IMR-90 (cell line): ENCODE results near the gene JMJD1C. TPM values are rescaled to one million over a fixed set of nuclear protein-coding genes. Genes with fewer than 3 reads are reported as not detected.

Experiments used
- ATAC-seq: fragments of 200-7000 bp; cut with Tn5 transposase; 2 replicates; pipeline ENCODE4 v1.9.1; 2020; ENCODE audit warnings: low read depth, mild to moderate bottlenecking, moderate library complexity
- BruUV-seq: library from RNA; stranded (reverse); fragments of 400-500 nt; replicated peaks from 2 replicates; lab custom pipeline; 2021; lab: Mats Ljungman, UMichigan
- CTCF ChIA-PET: fragments of 300-600 bp; formaldehyde crosslinking; extraction: SDS; loops from one replicate; lab custom pipeline; 2021; ENCODE audit warnings: antibody characterized with exemption; lab: Yijun Ruan, JAX
- POLR2A ChIA-PET: fragments of 300-600 bp; sonication (Branson Sonifier 250); formaldehyde crosslinking; loops from one replicate; lab custom pipeline; 2022; ENCODE audit warnings: antibody characterized with exemption; ENCODE audit not compliant: unreplicated experiment; lab: Charles Lee
- DNase-seq: peaks from one replicate; pipeline ENCODE4 v3.0.0; 2013
- H2AFZ ChIP-seq: replicated peaks from 2 replicates; pipeline ENCODE3; 2013; ENCODE audit warnings: low read length, mild to moderate bottlenecking; ENCODE audit not compliant: poor library complexity
- H2AK5ac ChIP-seq: 2 replicates; pipeline ENCODE4 v1.6.1; 2013; ENCODE audit warnings: low read depth, low read length, inconsistent platforms
- H2AK9ac ChIP-seq: replicated peaks from 2 replicates; pipeline ENCODE3; 2013; ENCODE audit warnings: mild to moderate bottlenecking, low read depth, low read length, moderate library complexity; ENCODE audit not compliant: poor library complexity
- H2BK120ac ChIP-seq: 2 replicates; pipeline ENCODE4 v1.6.1; 2013; ENCODE audit warnings: low read depth, low read length, inconsistent platforms
- H2BK15ac ChIP-seq: 3 replicates; pipeline ENCODE4 v1.6.1; 2013; ENCODE audit warnings: low read depth, low read length, inconsistent platforms
- H2BK20ac ChIP-seq: 2 replicates; pipeline ENCODE4 v1.6.1; 2013; ENCODE audit warnings: low read depth, mild to moderate bottlenecking, inconsistent platforms, low read length, moderate library complexity
- H2BK5ac ChIP-seq: 2 replicates; pipeline ENCODE4 v1.6.1; 2013; ENCODE audit warnings: mild to moderate bottlenecking, low read depth, low read length, inconsistent platforms; ENCODE audit not compliant: poor library complexity, severe bottlenecking
- H3K14ac ChIP-seq: replicated peaks from 2 replicates; pipeline ENCODE4 v1.6.1; 2013; ENCODE audit warnings: low read depth, low read length, inconsistent platforms
- H3K18ac ChIP-seq: 2 replicates; pipeline ENCODE4 v1.6.1; 2013; ENCODE audit warnings: low read depth, low read length, control low read depth
- H3K23ac ChIP-seq: 2 replicates; pipeline ENCODE4 v1.6.1; 2013; ENCODE audit warnings: low read depth, low read length, inconsistent platforms
- H3K27ac ChIP-seq: 2 replicates; pipeline ENCODE4 v1.5.1; 2013; ENCODE audit warnings: mild to moderate bottlenecking, control low read depth, low read length; ENCODE audit not compliant: insufficient read depth
- H3K27me3 ChIP-seq: 2 replicates; pipeline ENCODE4 v1.6.1; 2013; ENCODE audit warnings: low read length; ENCODE audit not compliant: control insufficient read depth, insufficient read depth
- H3K36me3 ChIP-seq: 2 replicates; pipeline ENCODE4 v1.6.1; 2013; ENCODE audit warnings: low read length, mixed read lengths; ENCODE audit not compliant: control insufficient read depth, insufficient read depth
- H3K4ac ChIP-seq: 2 replicates; pipeline ENCODE4 v1.6.1; 2013; ENCODE audit warnings: low read depth, low read length, inconsistent platforms
- H3K4me1 ChIP-seq: 2 replicates; pipeline ENCODE4 v1.6.1; 2013; ENCODE audit warnings: low read length, mixed read lengths; ENCODE audit not compliant: control insufficient read depth, insufficient read depth
- H3K4me2 ChIP-seq: 2 replicates; pipeline ENCODE4 v1.6.1; 2013; ENCODE audit warnings: low read depth, mild to moderate bottlenecking, control low read depth, low read length, moderate library complexity
- H3K4me3 ChIP-seq: 2 replicates; pipeline ENCODE4 v1.5.1; 2013; ENCODE audit warnings: low read depth, mild to moderate bottlenecking, control low read depth, low read length, moderate library complexity; ENCODE audit not compliant: insufficient read depth
- H3K56ac ChIP-seq: 2 replicates; pipeline ENCODE4 v1.6.1; 2013; ENCODE audit warnings: low read length, inconsistent platforms; ENCODE audit not compliant: insufficient read depth; ENCODE audit errors: extremely low read depth
- H3K79me1 ChIP-seq, 2 experiments: 2 replicates each; pipeline ENCODE4 v1.6.1; 2013; ENCODE audit warnings: low read length in 2 of 2, inconsistent platforms in 1 of 2, low read depth in 1 of 2
- H3K9ac ChIP-seq: 2 replicates; pipeline ENCODE4 v1.6.1; 2013; ENCODE audit warnings: low read depth, low read length, control low read depth
- H3K9me1 ChIP-seq: 2 replicates; pipeline ENCODE4 v1.6.1; 2013; ENCODE audit warnings: low read length, inconsistent platforms; ENCODE audit not compliant: insufficient read depth
- H3K9me3 ChIP-seq: 2 replicates; pipeline ENCODE4 v1.6.1; 2013; ENCODE audit warnings: low read length; ENCODE audit not compliant: control insufficient read depth, insufficient read depth
- H4K20me1 ChIP-seq: 2 replicates; pipeline ENCODE4 v1.6.1; 2013; ENCODE audit warnings: low read length, inconsistent platforms; ENCODE audit not compliant: insufficient read depth
- H4K5ac ChIP-seq: 2 replicates; pipeline ENCODE4 v1.6.1; 2013; ENCODE audit warnings: mild to moderate bottlenecking, low read depth, low read length, control low read depth
- H4K8ac ChIP-seq, 2 experiments: 2 replicates each; pipeline ENCODE4 v1.6.1; 2013; ENCODE audit warnings: low read depth in 2 of 2, low read length in 2 of 2, control low read depth in 1 of 2, inconsistent platforms in 1 of 2
- H4K91ac ChIP-seq: 2 replicates; pipeline ENCODE4 v1.6.1; 2013; ENCODE audit warnings: low read depth, low read length, inconsistent platforms; ENCODE audit not compliant: insufficient read depth
- CEBPB ChIP-seq: IDR thresholded peaks from 2 replicates; pipeline ENCODE4 v1.6.1; 2012; ENCODE audit warnings: low read depth, low read length, improper control_type of control experiment
- CHD1 ChIP-seq: IDR thresholded peaks from 2 replicates; pipeline ENCODE4 v1.6.1; 2012; ENCODE audit warnings: low read depth, low read length, improper control_type of control experiment
- FOS ChIP-seq: fragments of 150-350 bp; IDR thresholded peaks from 2 replicates; pipeline ENCODE4 v1.6.1; 2016; ENCODE audit warnings: low read depth, low read length
- MAFK ChIP-seq: IDR thresholded peaks from 2 replicates; pipeline ENCODE4 v1.6.1; 2012; ENCODE audit warnings: low read depth, low read length, improper control_type of control experiment
- MAZ ChIP-seq: IDR thresholded peaks from 2 replicates; pipeline ENCODE4 v1.6.1; 2012; ENCODE audit warnings: low read depth, mild to moderate bottlenecking, low read length, improper control_type of control experiment, moderate library complexity, borderline replicate concordance
- MXI1 ChIP-seq: IDR thresholded peaks from 2 replicates; pipeline ENCODE4 v1.6.1; 2012; ENCODE audit warnings: low read depth, mild to moderate bottlenecking, low read length, moderate library complexity, borderline replicate concordance
- POLR2A ChIP-seq: IDR thresholded peaks from 2 replicates; pipeline ENCODE4 v1.6.1; 2012; ENCODE audit warnings: mild to moderate bottlenecking, low read depth, low read length
- WGBS, 2 experiments: methylation state at CpG; one replicate each; pipeline versions ENCODE4 v1.1.5 to v1.1.7; 2013; ENCODE audit warnings: missing lambda C conversion rate in 2 of 2; ENCODE audit not compliant: insufficient read length in 1 of 2; ENCODE audit errors: extremely low coverage in 2 of 2; 5-methylcytosine and 5-hydroxymethylcytosine counted together
- dilution Hi-C: fragments of 300-500 bp; cut with HindIII; formaldehyde crosslinking; loops from one replicate; pipeline ENCODE4 v1.14.3; 2018; ENCODE audit warnings: low sequenced_read_pairs; ENCODE audit not compliant: unreplicated experiment
- in situ Hi-C: fragments of 300-500 bp; cut with MboI; formaldehyde crosslinking; loops from 3 replicates; pipeline ENCODE4 v1.14.3; 2019; ENCODE audit warnings: low sequenced_read_pairs, inconsistent platforms, mixed read lengths
- intact Hi-C: fragments of 100-400 bp; cut with micrococcal nuclease; formaldehyde crosslinking; loops from 2 replicates; pipeline ENCODE4 v1.10.0; 2022
- polyA plus RNA-seq, 3 experiments: library from polyadenylated mRNA; depleted of rRNA; stranded (reverse); fragments of >200 nt; gene quantifications; 2 replicates each; pipeline ENCODE4 v1.2.3, GENCODE V29; 2012; ENCODE audit warnings: low replicate concordance in 1 of 3
- total RNA-seq: library from RNA; depleted of rRNA; stranded (reverse); fragments of >200 nt; gene quantifications from 2 replicates; pipeline ENCODE4 v1.2.3, GENCODE V29; 2012
- TF ChIP-seq, protein P1 (sequence below): fragments of 150-350 bp; IDR thresholded peaks from 2 replicates; pipeline ENCODE4 v1.6.1; 2016; ENCODE audit warnings: low read depth, mild to moderate bottlenecking, low read length, moderate library complexity, borderline replicate concordance

JMJD1C gene
- total and polyA plus RNA-seq, 2 of the 4 experiments (the other 2 are of a cell fraction) = 15.6 to 96.8 TPM

GRCh38 chr10:63267414-63268148 lies 198.2 kb downstream of the JMJD1C start:
- H3K4ac ChIP-seq = peak overlapping the region; percentile 45; the same call in 1 of the 2 replicates

More at GRCh38 chr10:63267414-63268148, 198.2 kb downstream of the JMJD1C start:
- ATAC-seq = peak; percentile 72
- intact Hi-C loops (loop anchor here (1.0 to 5.0 kb wide), 4 partner anchors 51 to 500 kb away; partner anchors contain the start of genes JMJD1C and REEP3), dilution Hi-C loops (no loop called here), in situ Hi-C loops (no loop called here)
- peak overlapping the region; percentile 57 for H3K4me2 ChIP-seq
- ChIA-PET CTCF (interaction anchor here (0.6 to 1.1 kb wide), 2 partner anchors 61 to 362 kb away, joined by 3 to 4 read pairs; no protein-coding TSS in a partner anchor), POLR2A (interaction anchor here (0.6 to 1.6 kb wide), 5 partner anchors 9 to 361 kb away, joined by 3 to 5 read pairs (median 4); partner anchors contain the start of gene JMJD1C)
- peak overlapping the region; percentile 55 for H3K4me3 ChIP-seq
- H3K27me3 ChIP-seq = no peaks in the 10 kb centered on the region
- no peaks in the 10 kb centered on the region for H3K9me3 ChIP-seq
- peaks cover 0 to 27% of the 10 kb centered on the region in 2 experiments; a peak in 2 of 4 replicates for H3K79me1 ChIP-seq
- TF ChIP-seq MXI1 (peak; percentile 80), MAZ (no peak), POLR2A (peak; percentile 68; the same call in 1 of the 2 replicates), FOS (0 out of 2 replicates have a peak, but pooled peaks have one; percentile 9), CHD1 (peak; percentile 90; the same call in 1 of the 2 replicates), CEBPB (peak; percentile 34; the same call in 1 of the 2 replicates), MAFK (no peak)
- TF ChIP-seq, protein P1, sequence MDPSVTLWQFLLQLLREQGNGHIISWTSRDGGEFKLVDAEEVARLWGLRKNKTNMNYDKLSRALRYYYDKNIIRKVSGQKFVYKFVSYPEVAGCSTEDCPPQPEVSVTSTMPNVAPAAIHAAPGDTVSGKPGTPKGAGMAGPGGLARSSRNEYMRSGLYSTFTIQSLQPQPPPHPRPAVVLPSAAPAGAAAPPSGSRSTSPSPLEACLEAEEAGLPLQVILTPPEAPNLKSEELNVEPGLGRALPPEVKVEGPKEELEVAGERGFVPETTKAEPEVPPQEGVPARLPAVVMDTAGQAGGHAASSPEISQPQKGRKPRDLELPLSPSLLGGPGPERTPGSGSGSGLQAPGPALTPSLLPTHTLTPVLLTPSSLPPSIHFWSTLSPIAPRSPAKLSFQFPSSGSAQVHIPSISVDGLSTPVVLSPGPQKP = no peak
- peak overlapping the region; percentile 56; the same call in 1 of the 2 replicates for H3K56ac ChIP-seq
- peak overlapping the region; percentile 83 for H2BK5ac ChIP-seq
- H3K36me3 ChIP-seq = no peaks in the 10 kb centered on the region
- no peak overlapping the region for H2BK20ac ChIP-seq
- H2BK15ac ChIP-seq = no peak overlapping the region
- H4K91ac ChIP-seq = peak overlapping the region; percentile 7; the same call in 1 of the 2 replicates
- H2BK120ac ChIP-seq = peak overlapping the region; percentile 51
- H2AFZ ChIP-seq = no peak overlapping the region
- H2AK9ac ChIP-seq = no peak overlapping the region
- peaks cover 4% of the 10 kb centered on the region; the same call in 1 of the 2 replicates for H4K20me1 ChIP-seq
- peak overlapping the region; percentile 3; the same call in 1 of the 2 replicates for H3K18ac ChIP-seq
- peak overlapping the region in 1 of 2 experiments; percentile 61; a peak in 2 of 4 replicates for H4K8ac ChIP-seq
- H3K9ac ChIP-seq = peak overlapping the region; percentile 85
- peak overlapping the region; percentile 97; the same call in 1 of the 2 replicates for H3K23ac ChIP-seq
- no peak overlapping the region for H2AK5ac ChIP-seq
- peak overlapping the region; percentile 80; the same call in 1 of the 2 replicates for H3K27ac ChIP-seq
- H3K9me1 ChIP-seq = peaks cover 5% of the 10 kb centered on the region; the same call in 1 of the 2 replicates
- peak; percentile 94 for DNase-seq
- H3K4me1 ChIP-seq = peaks cover 2% of the 10 kb centered on the region; the same call in 1 of the 2 replicates
- no peak overlapping the region for H4K5ac ChIP-seq
- BruUV-seq = no TSS peak
- 0% methylated on average over 1 of the region's 6 CpGs; no CpG with 5 or more reads in 1 of the 2 experiments for WGBS, 2 experiments
- H3K14ac ChIP-seq = peak overlapping the region; percentile 64; the same call in 1 of the 2 replicates
